ENCODE measurements around the gene IGFL4.
A peak's percentile ranks its signal among the peaks of the same experiment; 100 is the strongest.

Gene IGFL4

GRCh38 chr19:46018729-46019251 lies 22.0 kb downstream of the IGFL4 start:
- no peak for DNase-seq

- DNase-seq, result no peak
These were observed 22.7 kb downstream of the IGFL4 start for GRCh38 chr19:46017874-46018675.

- no peak for DNase-seq
These were observed 23.7 kb downstream of the IGFL4 start for GRCh38 chr19:46017095-46017429.

GRCh38 chr19:46016426-46017094 lies 24.2 kb downstream of the IGFL4 start:
- DNase-seq, result peak; percentile 91

GRCh38 chr19:46015687-46016425 lies 24.9 kb downstream of the IGFL4 start:
- DNase-seq, result peak; percentile 69

- DNase-seq, result peak; percentile 79
These were observed 25.7 kb downstream of the IGFL4 start for GRCh38 chr19:46014941-46015686.

GRCh38 chr19:46014534-46014933 lies 26.3 kb downstream of the IGFL4 start:
- no peak for DNase-seq

GRCh38 chr19:46009530-46010510 lies 31.0 kb downstream of the IGFL4 start:
- peak; percentile 88 for DNase-seq

- no peak for DNase-seq
These were observed 34.4 kb downstream of the IGFL4 start for GRCh38 chr19:46006411-46006810.

- no peak for DNase-seq
These were observed 38.0 kb downstream of the IGFL4 start for GRCh38 chr19:46002678-46003275.

- DNase-seq, result peak; percentile 77
These were observed 40.1 kb downstream of the IGFL4 start for GRCh38 chr19:46000491-46001246.

GRCh38 chr19:45999653-46000121 lies 41.1 kb downstream of the IGFL4 start:
- DNase-seq, result no peak

GRCh38 chr19:45998834-45999233 lies 42.0 kb downstream of the IGFL4 start:
- no peak for DNase-seq

- DNase-seq, result no peak
These were observed 43.9 kb downstream of the IGFL4 start for GRCh38 chr19:45996933-45997332.

- DNase-seq, result no peak
These were observed 45.0 kb downstream of the IGFL4 start for GRCh38 chr19:45995715-45996385.

- peak; percentile 98 for DNase-seq
These were observed 45.6 kb downstream of the IGFL4 start, which contains the start of gene CCDC61 for GRCh38 chr19:45994998-45995714. Gene CCDC61 (plus strand): TSS chr19:45995467. CDS start chr19:46003019, 7,552 bp downstream.

- no peak for DNase-seq
These were observed 46.3 kb downstream of the IGFL4 start for GRCh38 chr19:45994456-45994997.

GRCh38 chr19:45990113-45990728 lies 50.6 kb downstream of the IGFL4 start:
- DNase-seq, result no peak

Measured in activated CD8-positive, alpha-beta memory T cell treated with anti-CD3 and anti-CD28 coated beads for 24 hours (primary cell).